Measurements from ENCODE around the gene TCP11X1. TPM values are rescaled to one million over a fixed set of nuclear protein-coding genes. Genes with fewer than 3 reads are reported as not detected.
"Not testable (repeated sequence)": the region's sequence is repeated elsewhere in the genome, so short reads cannot be mapped to it uniquely, and the experiment has no call there.

Gene TCP11X1
- not detected for total RNA-seq

DNA sequence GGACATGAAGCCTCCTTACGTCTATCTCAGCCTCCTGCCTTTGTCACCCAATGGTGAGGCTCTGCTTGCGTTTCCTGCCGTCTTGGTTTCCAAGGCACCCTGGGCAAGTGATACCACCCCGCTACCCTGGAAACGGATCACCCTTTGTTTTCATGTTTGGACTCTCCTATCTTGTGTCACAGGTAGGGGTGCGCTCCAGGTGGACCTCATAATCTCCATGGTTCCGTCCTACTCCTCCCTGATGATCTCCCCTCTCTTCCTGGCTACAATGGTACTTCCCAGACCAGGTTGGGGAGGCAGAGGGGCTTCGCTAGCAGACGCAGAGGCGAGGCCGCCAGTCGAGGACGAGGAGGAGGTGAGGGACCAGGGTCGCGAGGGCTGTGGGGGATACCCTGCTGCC lies at the start of gene TCP11X1:
TCP11X1 (plus strand) TSS at position 316 of the 400 bp plus-strand sequence.
- ATAC-seq, result not testable (repeated sequence)

DNA sequence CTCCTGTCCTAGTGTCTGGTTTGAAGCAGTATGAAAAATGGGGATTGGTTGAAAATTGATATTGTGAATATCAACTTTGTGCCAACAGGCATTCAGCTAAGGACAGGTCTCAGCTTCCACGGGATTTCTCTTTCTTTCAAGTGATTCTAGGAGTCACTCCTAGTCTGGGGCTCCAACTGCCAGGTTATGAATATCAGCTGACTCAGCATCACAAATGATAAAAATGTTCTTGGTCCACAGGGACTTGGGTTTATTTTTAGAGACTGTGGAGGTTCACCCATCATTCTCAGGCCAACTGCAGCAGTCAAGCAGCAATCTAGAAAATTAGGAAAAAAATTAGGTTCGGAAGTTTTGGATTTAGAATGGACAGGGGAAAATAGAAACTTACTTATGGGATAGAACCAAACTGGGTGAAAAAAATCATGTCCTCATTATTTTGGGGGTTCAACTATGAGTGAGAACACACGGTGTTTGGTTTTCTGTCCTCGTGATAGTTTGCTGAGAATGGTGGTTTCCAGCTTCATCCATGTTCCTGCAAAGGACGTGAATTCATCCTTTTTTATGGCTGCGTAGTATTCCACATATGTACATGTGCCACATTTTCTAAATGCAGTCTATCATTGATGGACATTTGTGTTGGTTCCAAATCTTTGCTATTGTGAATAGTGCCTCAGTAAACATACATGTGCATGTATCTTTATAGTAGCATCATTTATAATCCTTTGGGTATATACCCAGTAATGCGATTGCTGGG lies 29.0 kb upstream of the TCP11X1 start:
- no peak for ATAC-seq

- not testable (repeated sequence) for ATAC-seq
Observed at GRCh38 chrX:102207940-102208339, 7.2 kb upstream of the TCP11X1 start.

DNA sequence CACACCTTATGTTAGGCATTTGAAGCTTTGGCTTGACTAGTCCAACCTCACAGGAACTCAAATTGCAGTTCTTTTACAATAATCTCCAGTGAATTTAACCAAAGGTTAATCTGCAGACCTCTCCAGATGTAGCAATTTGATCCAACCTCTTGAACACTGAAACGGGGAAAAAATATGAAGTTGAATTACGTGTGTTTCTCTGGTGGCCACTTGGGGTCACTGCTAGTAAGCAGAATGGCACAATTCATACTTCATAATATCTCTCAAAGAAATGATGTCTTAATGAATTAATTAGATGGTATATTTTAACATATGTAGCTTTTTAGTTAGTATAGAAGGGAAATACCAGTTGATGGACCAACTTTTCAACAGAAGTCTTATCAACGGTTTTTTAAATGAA lies 1.4 kb downstream of the TCP11X1 start:
- not testable (repeated sequence) for ATAC-seq

DNA sequence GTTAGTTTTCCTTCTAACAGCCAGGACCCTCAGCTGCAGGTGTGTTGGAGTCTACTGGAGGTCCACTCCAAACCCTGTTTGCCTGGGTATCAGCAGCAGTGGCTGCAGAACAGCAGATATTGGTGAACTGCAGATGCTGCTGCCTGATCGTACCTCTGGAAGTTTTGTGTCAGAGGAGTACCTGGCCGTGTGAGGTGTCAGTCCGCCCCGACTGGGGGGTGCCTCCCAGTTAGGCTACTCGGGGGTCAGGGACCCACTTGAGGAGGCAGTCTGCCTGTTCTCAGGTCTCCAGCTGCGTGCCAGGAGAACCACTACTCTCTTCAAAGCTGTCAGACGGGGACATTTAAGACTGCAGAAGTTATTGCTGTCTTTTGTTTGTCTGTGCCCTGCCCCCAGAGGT lies 20.6 kb downstream of the TCP11X1 start:
- ATAC-seq, result not testable (repeated sequence)

- not testable (repeated sequence) for ATAC-seq
Observed at GRCh38 chrX:102240265-102240664, 25.2 kb downstream of the TCP11X1 start.

DNA sequence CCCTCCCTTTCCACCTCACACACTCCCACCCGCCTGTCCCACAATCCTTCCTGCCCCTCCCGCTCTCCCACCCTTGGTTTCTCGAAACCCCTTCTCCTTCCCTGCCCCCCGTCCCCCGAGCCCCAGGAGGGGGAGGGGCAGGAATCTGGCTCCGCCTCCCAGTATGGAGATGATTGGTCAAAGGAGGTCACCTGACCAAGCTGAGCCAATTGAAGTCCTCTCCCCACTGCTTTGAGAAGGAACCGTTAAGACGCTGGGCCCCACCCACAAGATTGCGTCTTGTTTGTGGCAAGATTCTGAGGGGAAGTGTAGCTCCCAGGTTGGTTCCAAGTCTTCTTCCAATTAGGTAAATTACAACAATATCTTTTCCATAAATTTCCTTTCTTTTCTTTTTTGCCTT lies 31.8 kb downstream of the TCP11X1 start, which contains the start of gene NXF2:
NXF2 (plus strand) TSS at position 275 of the 400 bp plus-strand sequence. CDS start 59,912 bp downstream, outside the sequence.
- not testable (repeated sequence) for ATAC-seq

DNA sequence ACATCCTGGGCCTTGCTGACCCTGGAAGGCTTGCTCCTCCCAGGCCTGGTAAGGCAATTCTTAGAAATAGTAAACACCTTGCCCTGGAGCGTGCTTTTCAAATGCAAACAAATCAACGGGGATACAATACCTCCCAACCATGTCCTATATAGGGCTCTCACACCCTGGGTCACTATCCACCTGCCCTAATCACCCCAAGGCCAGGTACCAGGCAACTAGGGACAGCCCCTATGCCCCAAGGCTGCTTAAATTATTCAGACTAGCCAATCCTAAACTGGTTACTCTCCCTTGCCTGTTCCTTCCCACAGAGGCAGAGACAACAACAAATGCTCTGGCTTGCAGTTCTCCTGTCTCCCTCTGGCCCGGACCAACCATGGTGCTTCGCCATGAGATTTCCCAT lies 57.1 kb downstream of the TCP11X1 start:
- ATAC-seq, result not testable (repeated sequence)

Other genes with a start within 250 kb of the TCP11X1 start
- gene TCEAL2, start 89.6 kb upstream of the TCP11X1 start, total RNA-seq, result not detected
- not detected for gene TCEAL6, start 72.8 kb upstream of the TCP11X1 start, total RNA-seq
- gene BEX5, start 59.3 kb upstream of the TCP11X1 start, total RNA-seq, result 0.80 TPM
- gene NXF2, start 31.9 kb downstream of the TCP11X1 start, total RNA-seq, result not detected
- gene NXF2B, start 224.7 kb downstream of the TCP11X1 start, total RNA-seq, result not detected